ENCODE data around the gene KRT17.
"Not testable (repeated sequence)": the region's sequence is repeated elsewhere in the genome, so short reads cannot be mapped to it uniquely, and the experiment has no call there.

KRT17 gene

DNA sequence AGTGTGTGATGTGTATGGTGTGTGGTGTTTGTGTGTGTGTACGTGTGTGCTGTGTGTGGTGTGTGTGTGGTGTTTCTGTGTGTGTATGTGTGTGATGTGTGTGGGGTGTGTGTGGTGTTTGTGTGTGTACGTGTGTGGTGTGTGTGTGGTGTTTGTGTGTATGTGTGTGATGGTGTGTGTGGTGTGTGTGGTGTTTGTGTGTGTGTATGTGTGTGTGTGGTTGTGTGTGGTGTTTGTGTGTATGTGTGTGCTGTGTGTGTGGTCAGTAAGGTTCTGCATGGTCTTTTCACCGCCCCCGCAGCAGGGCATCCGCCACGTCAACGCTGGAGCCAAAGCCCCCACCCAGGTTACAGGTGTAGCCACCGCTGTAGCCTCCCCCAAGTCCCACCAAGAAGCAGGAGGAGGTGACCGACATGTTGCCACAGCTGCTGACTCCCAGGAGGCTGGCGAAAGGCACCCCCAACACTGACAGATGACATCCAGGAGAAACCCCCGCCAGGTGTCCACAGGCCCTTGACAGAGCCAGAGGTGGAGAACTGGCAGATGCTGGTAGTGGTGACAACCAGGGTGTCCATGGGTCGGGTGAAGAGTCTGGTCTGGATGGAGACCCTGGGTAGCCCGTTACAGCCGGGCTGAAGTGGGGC lies 9.3 kb upstream of the KRT17 start:
- DNase-seq, result no peak

DNA sequence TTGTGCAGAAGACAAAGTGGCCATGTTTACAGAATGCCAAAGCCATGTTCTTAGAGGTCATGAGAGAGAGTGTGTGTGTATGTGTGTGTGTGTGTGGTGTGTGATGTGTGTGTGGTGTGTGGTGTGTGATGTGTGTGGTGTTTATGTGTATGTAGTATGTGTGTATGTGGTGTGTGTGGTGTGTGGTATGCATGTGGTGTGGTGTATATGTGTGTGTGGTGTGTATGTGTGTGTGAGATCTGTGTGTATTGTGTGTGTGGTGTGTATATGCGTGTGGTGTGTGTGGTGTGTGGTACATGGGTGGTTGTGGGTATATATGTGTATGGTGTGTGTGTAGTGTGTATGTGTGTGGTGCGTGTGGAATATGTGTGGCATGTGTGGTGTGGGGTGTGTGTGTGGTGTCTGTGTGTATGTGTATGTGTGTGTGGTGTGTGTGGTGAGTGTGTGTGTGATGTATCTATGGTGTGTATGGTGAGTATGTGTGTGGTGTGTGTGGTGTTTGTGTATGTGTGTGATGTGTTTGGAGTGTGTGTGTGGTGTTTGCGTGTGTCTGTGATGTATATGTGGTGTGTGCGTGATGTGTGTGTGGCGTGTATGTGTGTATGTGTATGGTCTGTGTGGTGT lies 8.2 kb upstream of the KRT17 start:
- DNase-seq, result no peak

DNA sequence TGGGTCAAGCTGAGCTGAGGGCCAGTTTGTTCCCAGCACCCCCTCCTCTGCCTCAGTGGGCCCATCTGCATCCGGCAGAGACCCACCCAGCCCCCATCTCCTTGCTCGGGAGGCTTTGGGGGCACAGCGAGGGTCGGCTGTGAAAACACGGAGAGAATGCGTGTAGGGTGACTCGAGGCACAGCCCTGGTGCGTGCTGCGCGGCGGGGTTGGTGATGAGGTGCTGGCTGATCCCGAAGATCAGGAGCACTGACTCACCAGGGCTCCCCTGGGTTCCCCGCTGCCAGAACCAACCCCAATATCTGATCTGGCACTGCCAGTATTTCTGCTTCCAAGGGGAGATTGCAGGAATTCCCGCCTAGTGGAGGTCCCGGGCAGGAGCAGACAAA lies 7.5 kb upstream of the KRT17 start:
- no peak for DNase-seq

DNA sequence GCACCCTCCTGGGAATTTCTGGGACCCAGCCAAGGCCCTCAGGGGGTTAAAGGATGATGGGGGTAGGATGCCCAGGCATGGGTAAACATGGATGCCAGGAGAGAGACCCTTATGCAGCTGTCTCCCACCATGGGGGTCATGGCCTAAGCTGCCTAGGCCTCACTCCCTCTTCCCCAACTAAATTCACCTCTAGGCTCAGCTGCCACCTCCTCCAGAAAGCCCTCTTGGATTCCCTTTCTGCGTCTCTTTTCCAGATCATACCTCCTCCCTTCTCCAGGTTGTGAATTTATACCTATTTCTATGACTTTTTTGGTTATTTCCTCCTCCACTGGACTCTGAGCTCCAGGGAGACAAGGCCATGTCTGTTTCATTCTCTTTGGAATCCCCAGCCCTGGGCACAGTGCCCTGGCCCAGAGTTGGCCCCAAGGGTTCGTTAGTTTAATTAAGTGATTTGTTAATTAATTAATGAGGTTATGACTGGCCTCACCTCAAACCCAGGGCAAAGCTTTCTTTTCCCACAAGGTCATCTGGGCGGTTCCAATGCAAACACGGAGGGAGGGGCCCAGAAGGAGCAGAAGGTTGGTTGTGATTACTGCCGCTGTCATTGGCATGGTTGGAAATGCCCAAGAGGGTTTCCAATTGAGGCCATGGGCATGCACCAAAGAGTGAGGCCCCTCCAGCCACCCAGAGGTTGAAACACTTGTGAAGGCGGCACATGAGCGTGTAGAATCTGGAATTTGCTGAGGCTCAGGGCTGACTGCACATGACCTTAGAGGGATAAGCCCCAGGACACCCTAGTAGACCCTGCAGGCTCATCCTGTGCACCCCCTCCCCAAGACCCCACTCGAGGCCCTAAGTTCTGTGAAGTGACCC lies 6.9 kb upstream of the KRT17 start:
- DNase-seq, result no peak

DNA sequence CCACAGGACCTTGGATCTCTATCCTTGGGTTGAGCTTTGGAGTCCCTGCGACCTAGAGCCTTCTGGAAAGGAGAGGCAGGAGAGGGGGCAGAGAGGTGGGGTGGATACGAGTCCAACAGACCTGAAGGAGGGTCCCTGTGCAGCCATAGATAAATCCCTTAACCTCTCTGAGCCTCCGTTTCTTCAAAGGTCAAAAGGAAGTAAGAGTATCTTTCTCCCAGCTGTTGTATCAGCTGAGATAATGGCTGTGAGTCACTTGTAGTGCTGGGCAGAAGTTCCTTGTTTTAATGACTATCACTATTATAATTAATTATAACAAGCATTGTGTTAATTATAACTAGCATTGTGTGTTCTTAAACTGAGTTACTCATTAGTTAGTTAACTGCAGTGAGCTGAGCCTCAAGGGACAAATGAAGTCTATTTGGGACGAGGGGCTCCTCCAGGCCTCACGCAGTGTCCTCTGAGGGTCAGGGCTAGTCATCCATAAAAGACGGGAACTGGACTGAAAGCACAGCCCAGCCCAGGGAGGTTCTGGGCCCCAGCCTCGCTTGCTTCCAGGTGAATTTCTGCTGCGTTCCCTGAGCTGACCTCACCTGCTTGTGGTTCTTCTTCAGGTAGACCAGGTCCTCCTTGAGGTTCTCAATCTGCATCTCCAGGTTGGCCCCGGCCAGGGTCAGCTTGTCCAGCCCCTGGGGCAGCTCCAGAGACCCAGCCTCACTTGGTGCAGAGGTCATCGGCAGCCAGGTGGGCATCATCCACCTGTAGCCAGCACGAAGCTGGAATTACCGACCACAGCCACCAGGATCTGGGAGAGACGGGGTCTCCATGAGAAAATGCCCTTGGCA lies 5.7 kb upstream of the KRT17 start:
- DNase-seq, result no peak

DNA sequence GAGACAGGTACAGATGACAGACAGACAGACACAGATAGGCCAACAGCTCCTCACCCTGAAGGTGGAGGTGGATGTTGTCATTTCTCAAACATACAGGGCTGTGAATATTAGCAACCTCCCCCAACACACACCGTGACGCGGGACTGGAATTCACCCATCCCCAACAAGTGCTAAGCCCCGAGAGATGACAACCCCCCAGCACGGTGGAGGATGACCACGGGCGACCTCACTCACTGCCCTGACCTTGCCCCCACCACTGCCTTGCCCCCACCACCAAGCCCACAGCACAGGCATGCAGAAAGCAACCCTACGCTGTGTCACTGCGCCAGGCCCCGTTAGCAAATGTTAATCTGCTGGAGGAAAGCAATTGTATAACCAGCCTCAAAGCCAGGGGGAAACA lies 4.9 kb upstream of the KRT17 start:
- DNase-seq, result no peak

DNA sequence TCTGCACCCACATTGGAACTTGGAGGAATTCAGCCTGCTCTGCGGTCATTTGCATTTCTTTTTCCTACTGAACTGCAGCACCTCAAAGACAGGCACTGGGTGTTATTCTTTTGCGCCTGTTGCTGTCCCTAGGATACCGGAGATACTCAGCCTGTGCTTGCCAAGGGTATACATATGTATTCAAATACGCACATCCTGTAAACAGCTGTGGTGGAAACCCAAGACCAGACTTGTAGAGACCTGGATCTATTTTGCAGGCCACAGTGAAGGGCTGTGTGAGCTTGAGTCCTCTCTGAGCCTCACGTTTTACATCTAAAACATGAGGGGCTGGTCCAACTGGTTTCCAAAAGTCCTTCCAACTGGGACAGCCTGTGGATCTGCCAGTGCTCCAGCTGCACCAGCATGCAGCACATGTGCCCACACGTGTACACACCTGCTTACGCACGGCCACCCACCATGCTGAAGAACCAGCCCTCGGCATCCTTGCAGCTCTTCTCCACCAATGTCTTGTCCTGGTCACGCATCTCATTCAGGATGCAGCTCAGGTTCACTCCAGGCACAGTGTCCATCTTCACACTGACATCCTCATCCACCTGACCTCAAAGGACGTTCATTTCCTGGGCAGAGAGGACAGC lies 4.4 kb upstream of the KRT17 start:
- DNase-seq, result not testable (repeated sequence)

DNA sequence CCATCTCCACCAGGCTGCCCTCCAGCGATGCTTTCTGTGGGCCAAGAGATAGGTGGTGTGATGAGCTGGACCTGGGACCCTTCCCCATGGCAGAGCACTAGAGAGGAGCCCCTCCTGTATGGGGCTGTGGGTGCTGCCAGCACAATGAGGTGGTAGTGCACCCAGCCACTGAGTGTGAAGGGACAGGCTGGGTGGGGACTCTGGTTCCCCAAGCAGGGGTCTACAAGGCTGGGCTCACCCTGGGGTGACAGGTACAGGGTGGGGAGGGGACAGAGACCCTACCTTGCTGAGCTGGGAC lies 3.6 kb upstream of the KRT17 start:
- not testable (repeated sequence) for DNase-seq

DNA sequence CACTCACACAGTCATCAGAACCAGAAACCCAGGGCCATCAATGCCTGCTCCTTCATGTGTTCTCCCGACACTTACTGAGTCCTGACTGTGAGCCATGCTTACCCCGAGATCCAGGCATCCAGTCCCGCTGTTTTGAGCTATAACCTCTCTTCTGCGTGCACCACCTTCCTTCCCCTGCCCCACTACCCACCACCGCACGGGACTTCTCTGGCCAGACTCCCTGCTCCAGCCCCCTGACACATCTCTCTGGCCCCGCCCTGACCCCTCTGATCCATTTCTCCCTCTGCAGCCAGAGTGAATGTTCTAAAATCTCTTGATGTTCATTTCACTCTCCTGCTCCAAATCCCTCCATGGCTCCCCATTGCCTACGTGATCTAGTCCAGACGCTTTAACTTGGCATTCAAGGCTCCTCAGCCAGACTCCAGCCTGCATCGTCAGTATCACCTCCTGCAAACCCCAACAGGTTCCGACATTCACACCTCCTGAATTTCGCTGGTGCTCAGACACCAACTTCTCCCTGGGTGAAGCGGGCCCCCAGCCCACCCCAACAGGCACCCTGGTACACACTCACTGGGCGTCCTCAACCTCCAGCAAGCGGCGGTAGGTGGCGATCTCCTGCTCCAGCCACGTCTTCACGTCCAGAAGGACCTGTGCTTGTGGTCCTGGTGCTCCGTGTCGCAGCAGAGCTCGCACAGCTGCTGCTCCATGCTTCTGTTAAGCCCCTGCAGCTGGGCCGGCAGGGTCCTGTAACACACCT lies 3.1 kb upstream of the KRT17 start:
- no peak for DNase-seq

DNA sequence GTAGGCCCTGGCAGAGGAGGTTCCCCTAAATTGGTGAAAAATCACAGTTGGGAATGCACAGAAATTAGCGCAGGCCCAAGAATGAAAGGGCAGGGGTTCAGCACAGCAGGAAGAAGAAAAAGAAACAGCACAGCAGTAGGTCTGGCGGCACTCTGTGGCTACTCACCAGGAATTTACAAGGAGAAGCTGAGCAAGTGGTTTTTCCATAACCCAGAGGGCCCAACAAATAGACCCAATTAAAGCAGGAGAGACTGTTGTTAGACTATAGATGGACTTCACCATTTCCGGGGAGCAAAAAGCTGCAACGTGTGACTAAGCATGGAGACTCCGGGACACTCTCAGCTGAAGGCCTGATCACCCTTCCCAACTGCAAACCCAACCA lies 2.5 kb upstream of the KRT17 start:
- not testable (repeated sequence) for DNase-seq

DNA sequence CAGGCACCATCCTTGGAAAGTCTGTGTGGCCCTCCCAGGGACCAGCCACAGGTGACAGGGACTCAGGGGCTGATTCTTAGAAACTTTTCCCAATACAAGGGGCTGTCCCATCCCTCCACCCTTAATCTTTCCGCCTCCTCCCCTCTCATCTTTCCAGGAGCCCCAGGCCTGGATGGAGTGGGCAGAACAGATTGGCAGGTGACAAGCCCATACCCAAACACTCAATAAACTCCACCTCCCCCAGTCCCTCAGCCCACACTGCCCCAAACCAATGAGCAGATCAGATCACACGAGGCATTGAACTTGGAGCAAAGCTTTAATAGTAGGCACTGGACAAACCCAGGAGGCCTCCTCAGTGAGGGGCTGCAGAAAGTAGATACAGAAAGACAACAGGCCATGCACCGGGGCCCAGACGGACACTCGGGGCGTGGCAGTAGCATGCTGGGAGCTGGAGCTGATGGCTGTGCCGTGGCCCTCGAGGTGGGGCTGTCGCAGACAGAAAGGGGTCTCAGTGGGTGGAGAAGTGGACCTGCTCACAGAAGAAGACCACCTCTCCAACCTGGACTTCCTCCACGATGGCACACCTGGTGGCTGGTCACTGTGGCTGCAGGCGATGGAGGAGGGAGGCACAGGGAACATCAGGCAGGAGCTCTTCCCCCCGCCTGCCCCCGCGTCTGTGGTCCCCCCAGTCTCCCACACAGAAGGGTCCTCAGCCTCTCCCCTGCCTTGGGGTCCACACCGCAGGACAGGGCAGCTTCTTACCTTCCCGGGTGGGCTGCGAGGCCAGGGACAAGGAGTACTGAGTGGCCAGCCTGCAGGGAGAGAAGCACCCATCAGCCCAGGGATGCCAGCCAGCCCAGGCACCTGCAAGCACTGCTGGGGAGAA lies 1.9 kb upstream of the KRT17 start:
- DNase-seq, result not testable (repeated sequence)

DNA sequence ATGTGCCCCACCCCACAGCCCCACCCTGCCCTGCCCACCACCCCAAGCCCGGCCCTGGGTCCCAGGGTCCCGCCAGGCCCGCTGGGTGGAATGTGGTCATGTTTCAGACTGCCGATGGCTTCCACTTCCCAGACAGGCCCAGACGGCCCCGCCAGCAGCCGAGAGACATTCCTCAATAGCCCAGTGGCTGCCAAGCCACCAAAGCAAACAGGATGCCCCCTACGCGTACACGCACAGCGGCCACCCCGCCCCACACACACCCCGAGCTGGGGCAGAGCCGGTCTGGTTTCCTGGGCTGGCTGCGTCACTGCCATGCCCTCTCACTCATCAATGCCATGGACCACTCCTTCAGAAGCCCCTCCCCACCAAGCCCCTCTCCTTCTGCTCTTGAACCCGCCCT lies 1.2 kb upstream of the KRT17 start:
- no peak for DNase-seq

DNA sequence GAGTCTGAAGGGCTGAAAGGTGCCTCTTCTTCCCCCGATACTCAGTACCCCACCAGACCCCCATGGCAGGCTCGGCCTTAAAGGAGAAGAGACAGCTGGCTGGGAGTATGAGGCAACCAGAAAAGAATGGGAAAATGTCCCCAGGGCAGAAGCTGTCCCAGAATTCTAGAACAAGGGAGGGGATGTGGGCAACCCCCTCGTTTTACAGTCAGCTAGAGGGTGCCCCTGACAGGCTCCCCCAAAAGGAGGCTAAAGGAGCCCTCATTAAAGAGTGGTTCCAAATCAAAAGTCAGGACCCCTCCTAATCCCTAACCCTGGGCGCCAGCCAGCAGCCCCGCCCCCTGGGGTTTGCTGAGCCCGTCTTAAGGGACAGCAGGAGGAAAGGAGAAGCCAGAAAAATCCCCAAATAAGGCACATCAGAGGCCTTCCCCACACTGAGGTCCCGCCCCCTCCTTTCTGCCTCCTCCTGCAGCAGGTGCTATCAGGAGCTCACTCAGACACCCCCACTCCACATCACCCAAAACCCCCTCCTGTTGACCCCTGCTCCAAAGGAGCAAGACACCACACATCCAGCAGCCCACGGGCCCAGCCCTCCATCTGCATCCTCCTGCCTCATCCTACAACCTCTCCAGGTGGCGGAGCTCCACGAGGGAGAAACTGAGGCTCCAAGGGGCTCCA lies 1.1 kb downstream of the KRT17 start:
- DNase-seq, result not testable (repeated sequence)

DNA sequence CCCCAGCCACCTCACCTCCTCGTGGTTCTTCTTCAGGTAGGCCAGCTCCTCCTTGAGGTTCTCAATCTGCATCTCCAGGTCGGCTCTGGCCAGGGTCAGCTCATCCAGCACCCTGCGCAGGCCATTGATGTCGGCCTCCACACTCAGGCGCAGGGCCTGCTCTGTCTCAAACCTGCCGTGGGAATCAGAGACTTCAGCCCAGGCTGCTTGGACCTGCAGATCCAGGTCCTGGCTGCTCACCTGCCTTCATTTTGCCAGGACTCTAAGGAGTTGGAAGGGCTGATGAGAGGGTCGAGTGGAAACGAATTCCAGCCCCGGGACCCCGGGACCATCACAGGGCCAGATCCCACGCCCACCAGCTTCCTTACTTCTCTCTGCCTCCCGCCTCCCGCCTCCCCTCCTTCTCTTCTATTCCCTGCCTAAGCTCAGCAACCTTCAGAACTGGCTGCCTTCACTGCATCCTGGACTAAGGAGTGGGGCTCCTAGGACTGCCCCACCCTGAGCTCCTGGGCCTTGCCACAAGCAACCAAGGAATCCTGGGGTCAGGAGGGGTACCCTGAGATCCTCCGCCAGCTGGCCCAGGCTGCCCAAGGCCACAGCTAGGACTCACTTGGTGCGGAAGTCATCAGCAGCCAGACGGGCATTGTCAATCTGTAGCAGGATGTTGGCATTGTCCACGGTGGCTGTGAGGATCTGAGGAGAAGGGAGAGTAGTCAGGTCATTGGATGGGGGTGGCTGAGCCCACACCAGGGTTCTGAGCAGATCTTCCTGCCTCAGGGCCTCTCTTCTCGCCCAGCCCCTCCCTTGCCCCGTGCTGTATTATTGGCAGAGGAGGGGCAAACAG lies 1.8 kb downstream of the KRT17 start:
- not testable (repeated sequence) for DNase-seq

DNA sequence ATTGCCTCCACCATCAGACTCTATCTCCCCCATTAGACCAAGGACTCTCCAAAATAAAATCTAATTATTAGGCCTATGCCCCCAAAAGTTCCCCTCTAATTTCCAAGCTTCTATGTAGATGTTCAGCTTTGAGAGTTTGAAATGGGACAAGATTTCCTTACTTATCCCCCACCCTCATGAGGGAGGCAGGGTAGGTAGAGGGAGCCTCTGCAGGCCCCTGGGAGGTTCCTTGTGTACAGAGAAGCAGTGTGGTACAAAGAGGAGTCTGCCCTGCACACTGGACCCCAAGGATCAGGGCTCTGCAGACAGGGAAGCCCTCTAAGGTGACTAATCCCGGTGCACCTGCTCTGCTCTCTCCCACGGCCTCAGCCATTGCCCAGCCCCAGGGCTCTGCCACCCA lies 2.5 kb downstream of the KRT17 start:
- no peak for DNase-seq

DNA sequence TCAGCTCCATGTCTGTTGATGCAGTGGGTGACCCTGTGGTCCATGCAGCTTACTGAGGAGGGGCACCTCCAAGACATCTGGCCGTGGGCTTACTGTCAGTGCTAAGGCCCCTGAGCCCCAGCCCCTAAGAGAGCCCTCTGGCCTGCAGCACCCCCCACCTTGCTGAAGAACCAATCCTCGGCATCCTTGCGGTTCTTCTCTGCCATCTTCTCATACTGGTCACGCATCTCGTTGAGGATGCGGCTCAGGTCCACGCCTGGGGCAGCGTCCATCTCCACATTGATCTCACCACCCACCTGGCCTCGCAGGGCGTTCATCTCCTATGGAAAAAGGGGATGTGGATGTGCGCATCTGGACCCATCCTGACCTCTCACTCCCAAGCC lies 2.9 kb downstream of the KRT17 start:
- DNase-seq, result not testable (repeated sequence)

DNA sequence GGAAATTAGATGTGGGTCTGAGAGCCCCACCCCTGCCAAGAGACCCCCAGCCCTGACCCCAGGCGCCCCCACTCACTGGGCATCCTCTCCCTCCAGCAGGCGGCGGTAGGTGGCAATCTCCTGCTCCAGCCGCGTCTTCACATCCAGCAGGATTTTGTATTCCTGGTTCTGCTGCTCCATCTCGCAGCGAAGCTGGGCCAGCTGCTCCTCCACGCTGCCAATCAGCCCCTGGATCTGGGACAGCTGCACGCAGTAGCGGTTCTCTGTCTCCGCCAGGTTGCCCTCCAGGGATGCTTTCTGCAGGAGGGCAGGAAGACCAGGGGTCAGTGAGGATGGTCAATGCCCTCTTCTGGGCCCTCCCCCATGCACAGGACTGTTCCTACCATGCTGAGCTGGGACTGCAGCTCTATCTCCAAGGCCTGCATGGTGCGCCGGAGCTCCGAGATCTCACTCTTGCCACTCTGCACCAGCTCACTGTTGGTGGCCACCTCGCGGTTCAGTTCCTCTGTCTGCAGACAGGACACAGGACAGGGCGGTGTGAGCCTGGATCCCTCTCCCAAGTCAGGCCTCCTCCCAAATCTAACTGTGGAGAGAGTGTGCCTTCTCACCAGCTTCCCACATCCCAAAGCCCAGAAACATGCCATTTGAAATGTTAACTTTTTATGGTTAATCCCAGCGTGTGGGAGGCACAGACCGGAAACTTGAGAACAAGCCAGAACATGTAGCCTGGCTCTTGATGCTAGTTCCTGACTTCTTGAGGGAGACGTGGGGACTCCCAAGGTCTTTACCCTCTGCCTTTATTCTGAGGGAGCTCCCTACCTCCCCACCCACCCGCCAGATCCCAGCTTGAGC lies 3.6 kb downstream of the KRT17 start:
- no peak for DNase-seq

DNA sequence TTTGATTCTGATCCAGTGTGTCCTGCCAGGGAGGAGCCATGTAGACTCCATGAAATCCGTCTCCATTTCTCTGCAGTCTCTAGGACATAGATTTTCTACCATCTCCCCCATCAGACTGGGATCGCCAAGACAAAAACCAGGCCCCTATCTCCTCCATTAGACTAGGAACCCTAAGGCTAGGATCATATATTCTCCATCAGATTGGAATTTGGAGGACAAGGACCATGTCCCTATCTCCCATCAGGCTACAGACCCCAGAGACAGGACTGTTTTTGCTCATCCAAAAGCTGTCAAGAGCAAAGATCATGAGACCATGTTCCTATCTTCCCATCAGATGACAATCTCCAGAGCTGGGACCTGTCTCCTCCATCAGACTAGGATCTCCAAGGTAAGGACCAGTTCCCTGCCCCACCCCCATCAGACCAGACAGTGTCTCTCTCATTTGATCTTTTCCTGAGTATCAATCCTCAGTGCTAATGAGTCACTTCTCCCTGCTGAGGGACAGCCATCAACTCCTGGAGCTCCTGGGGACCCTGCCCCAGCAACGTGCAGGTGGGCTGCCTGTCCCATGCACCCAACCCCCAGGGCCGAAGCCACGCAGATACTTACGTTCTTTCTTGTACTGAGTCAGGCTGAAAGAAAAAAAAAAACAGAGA lies 4.3 kb downstream of the KRT17 start:
- not testable (repeated sequence) for DNase-seq
